Keratinocyte (primary cell): ENCODE measurements around the gene FRS3. TPM values are rescaled to one million over a fixed set of nuclear protein-coding genes. Genes with fewer than 3 reads are reported as not detected.

Experiments
- DNase-seq: peaks from one replicate; pipeline ENCODE4 v3.0.0-alpha.2; 2011; ENCODE audit warnings: low read depth, missing footprints, low spot score
- FAIRE-seq: peaks from 2 replicates; lab custom pipeline; 2011; peaks lifted over from hg19 to GRCh38; lab: Jason Lieb, UNC
- H2AFZ ChIP-seq: 2 replicates; pipeline ENCODE4 v1.6.0; 2012; ENCODE audit warnings: low read length, control low read depth, inconsistent platforms; ENCODE audit not compliant: control insufficient read depth
- H3K27ac ChIP-seq: 2 replicates; pipeline ENCODE4 v1.5.1; 2011; ENCODE audit warnings: low read length; ENCODE audit not compliant: control insufficient read depth, insufficient read depth
- H3K27me3 ChIP-seq: 3 replicates; pipeline ENCODE4 v1.6.0; 2011; ENCODE audit warnings: low read length; ENCODE audit not compliant: control insufficient read depth, insufficient read depth; ENCODE audit errors: extremely low read depth
- H3K36me3 ChIP-seq, 2 experiments: 2 replicates in 1 of 2; 3 replicates in 1 of 2; pipeline ENCODE4 v1.5.1; 2011; ENCODE audit warnings: low read length in 2 of 2, mild to moderate bottlenecking in 1 of 2; ENCODE audit not compliant: control insufficient read depth in 2 of 2, insufficient read depth in 2 of 2; ENCODE audit errors: extremely low read depth in 1 of 2
- H3K4me1 ChIP-seq: 3 replicates; pipeline ENCODE4 v1.5.1; 2011; ENCODE audit warnings: low read length; ENCODE audit not compliant: control insufficient read depth, insufficient read depth; ENCODE audit errors: extremely low read depth
- H3K4me2 ChIP-seq: 3 replicates; pipeline ENCODE4 v1.6.0; 2011; ENCODE audit warnings: low read depth, low read length; ENCODE audit not compliant: control insufficient read depth, insufficient read depth; ENCODE audit errors: extremely low read depth
- H3K4me3 ChIP-seq, 3 experiments: fragments of 200-600 bp in 1 of 3; sonication (generic) in 1 of 3; 2 replicates in 2 of 3; 3 replicates in 1 of 3; pipeline ENCODE4 v1.5.1; 2011 to 2016; ENCODE audit warnings: low read length in 3 of 3, mild to moderate bottlenecking in 3 of 3, control low read depth in 2 of 3, inconsistent platforms in 1 of 3, low read depth in 1 of 3, mixed read lengths in 1 of 3, mixed run types in 1 of 3, moderate library complexity in 1 of 3; ENCODE audit not compliant: control insufficient read depth in 2 of 3, insufficient read depth in 2 of 3; ENCODE audit errors: extremely low read depth in 1 of 3
- H3K79me2 ChIP-seq: 2 replicates; pipeline ENCODE4 v1.6.0; 2012; ENCODE audit warnings: low read length; ENCODE audit not compliant: control insufficient read depth, insufficient read depth
- H3K9ac ChIP-seq: 3 replicates; pipeline ENCODE4 v1.6.0; 2011; ENCODE audit warnings: low read length; ENCODE audit not compliant: control insufficient read depth, insufficient read depth; ENCODE audit errors: extremely low read depth
- H3K9me1 ChIP-seq: 3 replicates; pipeline ENCODE4 v1.6.0; 2011; ENCODE audit warnings: low read length; ENCODE audit not compliant: control insufficient read depth, insufficient read depth; ENCODE audit errors: extremely low read depth
- H3K9me3 ChIP-seq: 2 replicates; pipeline ENCODE4 v1.5.1; 2012; ENCODE audit warnings: low read depth, low read length; ENCODE audit not compliant: control insufficient read depth
- H4K20me1 ChIP-seq: 3 replicates; pipeline ENCODE4 v1.6.0; 2011; ENCODE audit warnings: low read length; ENCODE audit not compliant: control insufficient read depth, insufficient read depth; ENCODE audit errors: extremely low read depth
- EZH2 ChIP-seq: IDR thresholded peaks from one replicate; pipeline ENCODE4 v1.6.1; 2012; ENCODE audit warnings: inconsistent platforms, mild to moderate bottlenecking, low read length, moderate library complexity
- dilution Hi-C: fragments of 300-500 bp; cut with MboI; formaldehyde crosslinking; loops from one replicate; pipeline ENCODE4 v1.7.0; 2020; ENCODE audit warnings: low sequenced_read_pairs; ENCODE audit not compliant: extremely low pct_ligation_motif_present
- polyA plus RNA-seq, 5 experiments: library from polyadenylated mRNA; depleted of rRNA in 3 of 5; stranded (reverse) in 3 of 5; stranded (forward) in 1 of 5; unstranded in 1 of 5; fragments of >200 nt; gene quantifications; 1 replicate in 1 of 5; 2 replicates in 3 of 5; 3 replicates in 1 of 5; pipeline versions ENCODE4 v1.2.1 to v1.2.3, GENCODE V29; 2011 to 2012; ENCODE audit warnings: missing spikeins in 2 of 5, low read depth in 1 of 5, low replicate concordance in 1 of 5
- TF ChIP-seq, protein P1 (sequence below), 3 experiments: IDR thresholded peaks in 1 of 3; conservative IDR thresholded peaks in 1 of 3; optimal IDR thresholded peaks in 1 of 3; 2 replicates in 2 of 3; 3 replicates in 1 of 3; pipeline versions ENCODE3 to v1.5.1; 2011; ENCODE audit warnings: low read length in 3 of 3, mild to moderate bottlenecking in 3 of 3, moderate library complexity in 2 of 3, control low read depth in 1 of 3, inconsistent platforms in 1 of 3; ENCODE audit not compliant: insufficient read depth in 2 of 3; ENCODE audit errors: extremely low read depth in 1 of 3

The FRS3 gene
- polyA plus RNA-seq, 1 donor (not counting 4 experiments of a cell fraction or from before 2014, with no cell fraction given), result 2.0 TPM

GRCh38 chr6:41737591-41738130 lies 42.0 kb downstream of the FRS3 start:
- Histone ChIP-seq H3K27ac (no peak overlapping the region), H3K4me2 (no peak overlapping the region), H3K9me1 (no peaks in the 10 kb centered on the region), H3K4me3 (no peak overlapping the region), H3K36me3 (no peaks in the 10 kb centered on the region), H2AFZ (no peak overlapping the region), H3K79me2 (no peaks in the 10 kb centered on the region), H3K27me3 (no peaks in the 10 kb centered on the region), H3K9me3 (no peaks in the 10 kb centered on the region), H3K9ac (no peak overlapping the region), H4K20me1 (no peaks in the 10 kb centered on the region), H3K4me1 (peaks cover 25% of the 10 kb centered on the region)
- no peak for FAIRE-seq
- TF ChIP-seq, protein P1, sequence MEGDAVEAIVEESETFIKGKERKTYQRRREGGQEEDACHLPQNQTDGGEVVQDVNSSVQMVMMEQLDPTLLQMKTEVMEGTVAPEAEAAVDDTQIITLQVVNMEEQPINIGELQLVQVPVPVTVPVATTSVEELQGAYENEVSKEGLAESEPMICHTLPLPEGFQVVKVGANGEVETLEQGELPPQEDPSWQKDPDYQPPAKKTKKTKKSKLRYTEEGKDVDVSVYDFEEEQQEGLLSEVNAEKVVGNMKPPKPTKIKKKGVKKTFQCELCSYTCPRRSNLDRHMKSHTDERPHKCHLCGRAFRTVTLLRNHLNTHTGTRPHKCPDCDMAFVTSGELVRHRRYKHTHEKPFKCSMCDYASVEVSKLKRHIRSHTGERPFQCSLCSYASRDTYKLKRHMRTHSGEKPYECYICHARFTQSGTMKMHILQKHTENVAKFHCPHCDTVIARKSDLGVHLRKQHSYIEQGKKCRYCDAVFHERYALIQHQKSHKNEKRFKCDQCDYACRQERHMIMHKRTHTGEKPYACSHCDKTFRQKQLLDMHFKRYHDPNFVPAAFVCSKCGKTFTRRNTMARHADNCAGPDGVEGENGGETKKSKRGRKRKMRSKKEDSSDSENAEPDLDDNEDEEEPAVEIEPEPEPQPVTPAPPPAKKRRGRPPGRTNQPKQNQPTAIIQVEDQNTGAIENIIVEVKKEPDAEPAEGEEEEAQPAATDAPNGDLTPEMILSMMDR (optimal IDR thresholded peaks at IDR 0.05 in 1 of 3, IDR thresholded peaks at IDR 0.05 in 1 of 3, conservative IDR thresholded peaks at IDR 0.05 in 1 of 3; ENCODE audit: extremely low read depth in 1 of 3, insufficient read depth in 2 of 3, low read length in 3 of 3), result no peak
- TF ChIP-seq EZH2, result no peak
- dilution Hi-C loops, result no loop called here
- DNase-seq, result no peak

DNA sequence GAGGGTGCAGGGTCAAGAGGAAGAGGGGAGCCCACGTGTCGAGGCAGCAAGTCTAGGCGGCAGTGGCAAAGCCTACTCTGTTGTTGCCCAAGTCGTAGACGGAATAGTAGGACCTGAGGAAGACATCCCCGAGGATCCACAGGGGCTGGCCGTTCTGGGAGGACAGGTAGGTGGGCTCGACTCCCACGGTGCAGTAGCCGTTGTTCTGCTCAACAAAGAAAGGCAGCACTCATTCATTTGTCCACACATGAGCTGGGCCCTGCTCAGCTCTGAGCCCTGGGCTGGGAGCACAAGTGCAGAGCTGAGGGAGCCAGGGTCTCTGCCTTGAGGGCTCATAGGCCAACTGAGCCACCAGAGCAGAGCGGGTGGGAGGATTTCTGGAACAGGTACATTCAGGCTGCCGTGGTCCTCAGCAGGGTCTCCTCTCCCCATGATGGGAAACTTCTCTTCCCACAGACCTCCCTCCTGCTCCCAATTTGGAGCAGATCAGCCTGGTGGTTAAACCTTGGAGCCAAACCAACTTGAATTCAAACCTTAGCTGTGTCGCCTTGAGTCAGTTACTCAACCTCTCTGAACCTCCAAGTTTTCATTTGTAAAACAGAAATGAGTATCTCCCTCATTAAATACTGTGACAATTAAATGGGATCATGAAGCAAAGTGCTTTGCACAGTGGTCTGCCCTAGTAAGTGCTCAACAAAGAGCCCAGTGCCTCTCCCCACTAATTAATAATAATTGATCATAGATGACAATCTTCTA lies 42.7 kb downstream of the FRS3 start:
- Histone ChIP-seq H3K36me3 (no peaks in the 10 kb centered on the region), H4K20me1 (no peaks in the 10 kb centered on the region), H3K27me3 (no peaks in the 10 kb centered on the region), H3K27ac (no peak overlapping the region), H3K4me3 (no peak overlapping the region), H3K79me2 (no peaks in the 10 kb centered on the region), H3K9me1 (no peaks in the 10 kb centered on the region), H3K9me3 (no peaks in the 10 kb centered on the region), H3K9ac (no peak overlapping the region), H2AFZ (no peak overlapping the region), H3K4me1 (peaks cover 32% of the 10 kb centered on the region), H3K4me2 (no peak overlapping the region)
- TF ChIP-seq, protein P1 (optimal IDR thresholded peaks at IDR 0.05 in 1 of 3, IDR thresholded peaks at IDR 0.05 in 1 of 3, conservative IDR thresholded peaks at IDR 0.05 in 1 of 3; ENCODE audit: extremely low read depth in 1 of 3, insufficient read depth in 2 of 3, low read length in 3 of 3), result no peak
- TF ChIP-seq EZH2, result no peak
- DNase-seq, result no peak
- FAIRE-seq, result no peak
- dilution Hi-C loops, result no loop called here
